Cerebellar cortex (tissue), 1 donor: ENCODE results near the gene ANKRD2.
"Not testable (repeated sequence)": the region's sequence is repeated elsewhere in the genome, so short reads cannot be mapped to it uniquely, and the experiment has no call there.

Experiments
- DNase-seq: peaks from one replicate; pipeline ENCODE4 v3.0.0-alpha.2; 2015; ENCODE audit warnings: low spot score

Gene ANKRD2

DNA sequence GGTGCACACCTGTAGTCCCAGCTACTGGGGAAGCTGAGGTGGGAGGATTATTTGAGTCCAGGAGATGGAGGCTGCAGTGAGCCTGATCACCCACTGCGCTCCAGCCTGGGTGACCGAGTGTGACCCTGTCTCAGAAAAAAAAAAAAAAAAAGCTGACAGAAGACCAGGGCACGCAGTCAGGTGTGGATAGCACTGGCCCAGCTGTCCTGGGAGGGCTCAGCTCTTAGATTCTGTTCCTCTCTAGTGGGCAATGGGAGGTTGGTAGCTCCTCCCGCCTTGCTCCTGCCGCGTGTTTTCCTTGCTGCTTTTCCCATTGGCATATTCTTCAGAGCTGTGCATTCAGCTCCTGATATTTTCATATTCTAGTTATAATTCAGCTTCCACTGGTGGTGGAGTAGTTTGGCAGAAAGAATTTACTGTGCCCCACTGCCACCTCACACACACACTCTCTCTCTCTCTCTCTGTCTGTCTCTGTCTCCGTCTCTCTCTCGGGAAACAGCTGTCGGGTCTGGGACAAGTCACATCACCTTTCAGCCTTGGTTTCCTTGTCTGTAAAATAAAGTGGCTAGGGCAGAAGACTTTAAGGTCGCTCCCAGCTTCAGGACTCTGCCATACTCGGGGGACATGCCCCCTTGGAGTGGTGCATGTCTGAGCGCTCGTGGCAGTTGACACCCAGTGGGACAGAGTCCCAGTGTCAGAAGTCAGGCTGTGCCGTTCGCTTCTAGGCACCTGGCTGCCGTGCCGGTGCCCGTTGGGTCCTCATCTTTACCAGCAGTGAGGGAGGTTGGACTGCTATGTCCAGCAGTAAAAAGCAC lies 25.9 kb upstream of the ANKRD2 start:
- no peak for DNase-seq

DNA sequence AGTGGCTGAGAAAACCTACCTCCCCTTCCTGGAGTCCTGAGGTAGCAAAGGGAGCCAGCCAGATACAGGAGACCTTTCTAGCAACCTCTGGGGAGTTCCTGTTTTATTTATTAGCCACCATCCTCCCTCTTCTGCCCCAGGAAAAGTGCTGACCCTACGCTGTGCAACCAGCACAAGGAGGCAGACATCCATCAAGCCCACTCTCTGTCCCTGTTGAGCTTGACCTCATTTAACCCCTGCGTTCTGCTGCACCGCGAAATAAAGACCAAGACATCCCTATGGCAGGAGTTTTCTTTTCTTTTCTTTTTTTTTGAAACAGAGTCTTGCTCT lies 25.3 kb upstream of the ANKRD2 start:
- DNase-seq, result no peak

DNA sequence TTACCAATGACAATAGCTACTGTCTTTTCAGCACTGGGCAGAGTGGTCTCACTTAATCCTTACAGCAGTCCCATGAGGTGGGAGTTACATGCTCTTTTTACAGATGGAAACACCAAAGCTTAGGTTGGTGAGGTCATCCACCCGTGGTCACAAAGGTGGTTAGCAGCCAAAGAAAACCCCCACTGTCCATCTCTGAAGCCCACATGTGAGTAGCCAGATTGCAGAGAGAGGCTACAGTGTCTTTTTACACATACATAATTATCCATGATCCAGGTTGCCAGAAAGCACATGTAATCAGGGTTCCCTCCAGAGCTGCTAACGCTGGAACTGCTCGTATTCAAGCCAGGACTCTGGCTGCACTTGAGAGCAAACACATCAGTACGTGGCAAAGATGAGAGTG lies 24.6 kb upstream of the ANKRD2 start:
- DNase-seq, result no peak

DNA sequence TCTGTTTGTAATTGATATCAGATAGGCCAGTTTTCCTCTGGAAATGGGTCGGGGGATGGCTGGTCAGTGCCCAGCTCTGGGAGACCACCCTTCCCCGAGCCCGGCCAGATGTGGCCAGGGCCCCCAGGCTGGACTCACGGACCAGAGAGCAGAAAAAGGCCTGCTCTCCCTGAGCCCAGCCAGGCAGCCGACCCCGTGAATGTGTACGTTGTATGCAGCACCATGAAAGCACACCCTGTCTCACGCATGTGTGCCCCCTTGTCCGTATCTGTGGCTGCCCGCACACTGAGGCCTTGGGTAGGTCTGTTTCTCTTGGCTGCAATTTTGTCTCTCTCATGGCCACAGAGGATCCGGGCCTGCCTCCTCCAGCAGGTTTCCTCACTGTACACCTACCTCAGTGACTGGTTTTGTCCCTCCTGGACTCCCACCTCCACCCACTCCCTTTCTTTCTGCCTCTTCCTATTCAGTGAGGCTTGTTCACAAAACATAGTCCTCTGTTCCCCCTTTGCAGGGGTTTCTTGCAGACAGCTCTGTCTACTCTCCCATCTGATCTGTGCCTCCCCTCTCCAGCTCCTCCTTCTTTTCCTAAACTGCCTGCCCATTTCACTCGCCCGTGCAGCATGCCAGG lies 23.6 kb upstream of the ANKRD2 start:
- no peak for DNase-seq

DNA sequence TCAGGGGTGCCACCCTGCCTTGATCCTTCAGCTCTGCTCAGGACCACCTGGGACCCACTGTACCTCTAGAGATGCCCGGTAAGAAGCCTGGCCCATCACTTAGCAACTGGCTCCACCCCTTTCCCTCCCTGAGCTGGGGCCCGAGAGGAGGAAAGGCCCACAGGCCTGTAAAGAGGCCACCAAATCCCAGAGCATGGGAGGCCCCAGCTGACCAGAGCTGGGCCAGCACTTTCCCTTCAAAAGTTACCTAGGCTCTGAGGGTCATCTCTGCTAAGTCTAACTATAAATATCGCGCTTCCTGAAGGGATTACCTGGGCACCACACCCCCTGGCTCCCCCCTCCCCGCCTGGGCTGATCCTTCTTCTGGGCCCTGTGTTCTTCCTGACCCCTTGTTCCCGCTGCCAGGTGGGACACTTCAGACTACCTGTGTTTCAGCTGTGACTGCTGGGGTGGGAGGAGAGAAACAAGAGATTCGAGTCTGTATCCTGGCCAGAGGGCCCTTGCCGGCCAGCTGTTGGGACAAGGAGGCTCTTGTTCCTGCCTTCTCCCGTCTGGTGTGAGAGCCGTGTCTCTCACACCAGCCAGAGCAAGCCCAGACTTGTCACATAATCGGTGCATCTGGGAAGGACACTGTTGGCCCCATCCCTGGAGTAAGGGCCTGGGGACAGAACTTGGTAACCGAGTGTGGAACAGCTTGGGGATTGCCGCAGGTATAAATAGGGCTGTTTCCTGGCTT lies 22.8 kb upstream of the ANKRD2 start:
- peak; percentile 40 for DNase-seq

DNA sequence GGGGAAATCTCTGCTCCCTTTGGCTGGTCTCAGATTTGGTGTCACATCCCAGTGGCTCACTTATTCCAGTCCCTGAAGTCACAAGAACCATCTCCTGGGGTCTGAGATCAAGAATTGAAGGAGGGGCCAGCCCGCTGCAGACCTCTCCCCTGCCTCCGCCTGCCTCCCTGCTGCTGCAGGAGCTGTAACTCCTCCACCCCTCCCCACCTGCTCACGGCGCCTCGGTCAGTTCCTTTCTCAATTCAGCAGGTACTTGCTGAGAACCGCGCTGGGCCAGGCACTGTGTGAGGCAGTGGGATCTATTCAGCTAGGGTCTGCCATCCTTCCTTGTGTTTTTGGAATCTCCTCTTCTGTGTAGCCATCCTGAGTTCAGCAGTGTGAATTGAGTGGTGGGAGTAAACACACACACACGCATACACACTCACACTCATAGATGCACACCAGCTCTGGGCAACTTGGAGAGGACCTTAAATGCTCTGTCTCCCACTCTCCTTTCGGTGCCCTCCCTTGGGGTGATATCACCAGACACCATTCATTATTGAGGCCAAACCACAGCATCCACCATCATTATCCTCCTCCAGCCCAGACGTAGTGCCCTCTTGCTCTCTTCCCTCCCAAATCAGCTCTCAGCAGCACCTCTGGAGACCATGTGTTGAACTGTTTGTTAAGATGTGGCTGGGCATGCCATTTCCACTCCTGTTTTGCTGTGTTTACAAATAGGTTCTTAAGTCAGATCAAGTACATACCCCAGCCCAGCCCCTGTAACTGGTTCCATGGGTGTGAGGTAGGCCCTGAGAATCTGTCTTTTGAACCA lies 22.0 kb upstream of the ANKRD2 start:
- no peak for DNase-seq

DNA sequence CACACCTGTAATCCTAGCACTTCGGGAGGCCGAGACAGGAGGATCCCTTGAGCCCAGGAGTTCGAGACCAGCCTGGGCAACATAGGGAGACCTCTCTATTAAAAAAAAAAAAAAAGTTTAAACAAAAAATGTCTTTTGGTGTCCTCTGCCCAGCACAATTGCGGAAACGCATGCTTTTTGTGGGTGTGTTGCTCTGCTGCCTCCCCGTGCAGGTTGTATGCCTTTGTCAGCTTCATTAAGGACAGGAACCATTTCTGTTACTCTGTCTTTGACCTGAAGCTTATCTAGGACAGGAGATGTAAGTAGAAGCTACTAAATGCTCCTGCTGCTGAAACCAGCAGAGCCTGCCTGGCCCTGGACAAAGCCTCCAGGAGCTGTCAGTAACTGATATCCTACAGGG lies 21.3 kb upstream of the ANKRD2 start:
- no peak for DNase-seq

DNA sequence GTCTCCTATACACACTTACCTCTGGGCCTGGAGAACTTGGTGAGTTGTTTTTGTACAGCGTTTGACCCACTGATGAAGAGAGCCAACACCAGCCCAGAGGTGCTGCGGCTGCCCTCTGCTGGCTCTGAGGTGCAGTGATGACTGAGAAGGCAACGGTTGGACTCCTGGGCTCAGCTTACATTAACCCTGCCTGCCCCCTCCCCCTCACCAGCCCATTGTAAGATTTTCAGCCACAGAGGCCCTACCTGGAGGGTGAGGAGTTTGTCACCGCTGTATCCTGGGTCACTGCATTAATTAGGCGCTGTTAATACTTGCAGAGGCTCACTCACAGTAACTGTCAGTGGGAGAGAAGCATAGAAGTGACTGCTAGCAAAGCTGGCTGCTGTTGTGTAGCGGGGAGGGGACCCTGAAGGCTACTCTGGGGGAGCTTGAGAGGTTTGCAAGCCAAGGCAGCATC lies 19.0 kb upstream of the ANKRD2 start:
- peak; percentile 61 for DNase-seq

DNA sequence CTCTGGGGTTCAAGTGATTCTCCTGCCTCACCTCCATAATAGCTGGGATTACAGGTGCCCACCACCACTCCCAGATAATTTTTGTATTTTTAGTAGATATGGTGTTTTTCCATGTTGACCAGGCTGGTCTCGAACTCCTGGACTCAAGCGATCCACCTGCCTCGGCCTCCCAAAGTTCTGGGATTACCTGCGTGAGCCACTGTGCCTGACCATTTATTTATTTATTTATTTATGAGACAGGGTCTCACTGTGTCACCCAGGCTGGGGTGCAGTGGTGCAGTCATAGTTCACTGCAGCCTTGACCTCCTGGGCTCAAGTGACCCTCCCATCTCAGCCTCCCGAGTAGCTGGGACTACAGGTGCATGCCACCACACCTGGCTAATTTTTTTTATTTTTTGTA lies 18.2 kb upstream of the ANKRD2 start:
- DNase-seq, result not testable (repeated sequence)

DNA sequence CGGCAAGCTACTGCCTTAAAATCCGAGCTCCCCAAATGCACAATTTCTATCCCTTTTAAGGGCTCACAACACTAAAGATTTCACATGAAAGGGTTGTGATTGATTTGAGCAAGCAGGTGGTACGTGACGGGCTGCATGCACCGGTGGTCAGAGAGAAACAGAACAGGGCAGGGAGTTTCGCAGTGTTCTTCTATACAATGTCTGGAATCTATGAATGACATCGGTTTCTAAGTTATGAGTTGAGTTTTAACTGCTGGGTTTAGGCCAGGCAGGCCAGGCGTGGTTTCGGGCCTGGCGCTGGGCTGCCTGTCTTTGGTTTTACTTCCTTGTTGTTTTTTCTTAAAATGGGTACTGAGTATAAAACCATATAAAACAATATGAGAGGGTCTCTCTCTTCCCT lies 17.0 kb upstream of the ANKRD2 start:
- DNase-seq, result not testable (repeated sequence)

DNA sequence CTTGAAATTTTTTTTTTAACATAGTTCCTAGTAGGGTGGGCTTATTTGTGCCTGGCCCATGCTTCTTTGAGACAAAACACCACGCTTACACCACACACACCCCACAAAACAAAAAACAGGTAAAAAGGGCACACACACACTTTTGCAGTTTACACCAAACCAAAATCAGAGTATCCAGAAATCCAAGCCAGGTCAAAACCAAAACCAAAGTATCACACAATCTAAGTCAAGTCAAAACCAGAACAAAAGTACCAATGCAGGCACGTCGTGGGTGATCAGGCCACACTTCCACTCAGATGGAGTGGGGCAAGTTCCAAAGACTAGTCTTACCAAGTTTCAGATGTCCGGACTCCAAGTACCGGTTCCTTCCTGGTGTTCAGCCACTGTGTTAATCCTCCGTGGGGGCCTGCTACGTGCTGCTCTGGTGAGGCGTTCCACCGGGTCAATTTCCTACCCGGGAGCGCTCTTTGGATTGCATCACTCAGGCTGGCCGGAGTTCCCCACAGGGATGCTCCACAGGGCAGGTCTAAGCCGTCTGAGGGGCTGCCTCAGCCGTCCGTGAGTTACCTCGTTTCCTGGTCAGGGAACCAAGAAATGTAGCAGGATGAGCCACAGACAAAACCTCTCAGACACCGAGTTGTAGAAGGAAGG lies 11.7 kb upstream of the ANKRD2 start:
- DNase-seq, result not testable (repeated sequence)

DNA sequence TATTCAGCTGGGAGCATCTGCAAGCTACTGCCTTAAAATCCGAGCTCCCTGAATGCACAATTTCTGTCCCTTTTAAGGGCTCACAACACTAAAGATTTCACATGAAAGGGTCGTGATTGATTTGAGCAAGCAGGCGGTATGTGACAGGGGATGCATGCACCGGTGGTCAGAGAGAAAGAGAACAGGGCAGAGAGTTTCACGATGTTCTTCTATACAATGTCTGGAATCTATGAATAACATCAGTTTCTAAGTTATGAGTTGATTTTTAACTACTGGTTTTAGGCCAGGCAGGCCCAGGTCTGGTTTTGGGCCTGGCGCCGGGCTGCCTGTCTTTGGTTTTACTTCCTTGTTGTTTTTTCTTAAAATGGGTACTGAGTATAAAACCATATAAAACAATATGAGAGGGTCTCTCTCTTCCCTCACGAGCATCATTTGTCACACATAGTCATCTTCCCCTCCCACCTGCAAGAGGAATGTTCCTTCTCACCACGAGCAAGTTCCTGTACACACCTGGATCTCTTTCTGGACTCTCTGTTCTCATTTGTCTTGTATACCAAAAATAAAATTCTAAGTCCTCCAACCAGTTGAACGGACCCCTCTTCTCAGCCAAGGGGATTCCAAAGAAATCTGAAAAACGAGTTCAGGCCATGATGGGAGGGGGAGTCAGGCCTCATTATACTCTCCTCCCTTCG lies 11.0 kb upstream of the ANKRD2 start:
- not testable (repeated sequence) for DNase-seq

DNA sequence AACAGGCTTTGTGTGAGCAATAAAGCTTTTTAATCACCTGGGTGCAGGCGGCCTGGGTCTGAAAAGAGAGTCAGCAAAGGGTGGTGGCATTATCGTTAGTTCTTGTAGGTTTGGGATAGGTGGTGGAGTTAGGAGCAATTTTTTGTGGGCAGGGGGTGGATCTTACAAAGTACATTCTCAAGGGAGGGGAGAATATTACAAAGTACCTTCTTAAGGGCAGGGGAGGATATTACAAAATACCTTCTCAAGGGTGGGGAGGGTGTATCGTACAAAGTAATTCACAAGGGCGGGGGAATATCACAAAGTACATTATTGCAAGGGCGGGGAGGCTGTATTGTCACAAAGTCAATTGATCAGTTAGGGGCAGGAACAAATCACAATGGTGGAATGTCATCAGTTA lies 10.2 kb upstream of the ANKRD2 start:
- not testable (repeated sequence) for DNase-seq

DNA sequence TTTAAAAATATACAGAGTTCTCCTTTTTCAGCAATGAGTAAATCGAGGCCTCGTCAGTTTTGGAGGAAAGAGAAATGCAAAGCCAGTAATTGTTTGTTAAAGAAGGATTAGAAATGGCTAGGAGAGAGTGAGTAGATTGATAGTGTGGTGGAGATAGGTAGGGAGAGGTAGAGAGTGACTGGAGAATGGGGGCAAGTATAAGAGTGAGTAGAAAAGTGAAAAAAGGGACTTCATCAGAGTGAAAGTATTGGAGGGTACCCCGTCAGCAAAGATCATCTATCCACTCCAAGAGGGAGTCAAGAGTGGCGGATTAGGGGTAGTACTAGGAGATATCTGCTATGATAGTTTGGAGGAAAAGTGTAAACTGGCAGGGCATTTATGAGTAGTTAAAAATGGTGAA lies 9.2 kb upstream of the ANKRD2 start:
- no peak for DNase-seq

DNA sequence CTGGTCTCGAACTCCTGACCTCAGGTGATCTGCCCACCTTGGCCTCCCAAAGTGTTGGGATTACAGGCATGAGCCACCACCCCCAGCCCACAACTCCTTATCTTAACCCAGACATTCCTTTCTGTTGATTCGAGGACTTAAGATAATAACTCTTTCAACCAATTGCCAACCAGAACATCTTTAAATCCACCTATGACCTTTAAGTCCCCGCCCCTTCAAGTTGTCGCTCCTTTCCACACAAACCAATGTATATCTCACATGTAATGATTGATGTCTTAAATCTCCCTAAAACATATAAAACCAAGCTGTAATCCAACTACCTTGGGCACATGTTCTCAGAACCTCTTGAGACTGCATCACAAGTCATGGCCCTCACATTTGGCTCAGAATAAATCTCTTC lies 7.8 kb upstream of the ANKRD2 start:
- DNase-seq, result no peak

DNA sequence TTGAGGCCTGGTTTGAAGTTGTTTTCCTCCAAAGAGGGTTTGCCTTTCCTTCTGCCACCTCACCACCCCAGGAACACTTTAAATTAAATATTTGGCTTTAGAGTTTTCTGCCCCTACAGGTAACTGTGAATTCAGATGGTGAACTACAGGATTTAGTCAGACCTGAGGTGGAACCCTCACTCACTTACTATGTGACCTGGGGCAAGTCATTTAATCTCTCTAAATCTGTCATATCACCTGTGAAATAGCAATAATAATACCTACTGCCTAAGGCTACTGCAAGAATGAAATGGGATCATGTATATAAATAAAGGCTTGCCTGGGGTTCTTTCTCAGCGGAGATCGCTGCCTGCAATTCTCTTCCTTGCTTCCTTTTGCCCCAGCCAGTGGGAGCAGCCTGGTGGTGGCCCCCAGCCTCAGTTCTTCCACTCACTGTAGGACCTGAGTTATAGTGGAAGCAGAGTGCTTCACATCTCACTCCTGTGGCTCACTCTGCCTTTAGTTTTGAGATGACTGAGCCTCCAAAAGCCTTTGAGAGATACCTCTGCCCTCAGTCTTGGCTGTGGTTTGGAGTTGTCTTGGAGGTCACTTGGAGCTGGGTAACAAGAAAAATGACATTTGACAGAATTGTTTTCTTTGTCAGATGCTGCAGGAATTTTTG lies 6.1 kb upstream of the ANKRD2 start:
- DNase-seq, result no peak

DNA sequence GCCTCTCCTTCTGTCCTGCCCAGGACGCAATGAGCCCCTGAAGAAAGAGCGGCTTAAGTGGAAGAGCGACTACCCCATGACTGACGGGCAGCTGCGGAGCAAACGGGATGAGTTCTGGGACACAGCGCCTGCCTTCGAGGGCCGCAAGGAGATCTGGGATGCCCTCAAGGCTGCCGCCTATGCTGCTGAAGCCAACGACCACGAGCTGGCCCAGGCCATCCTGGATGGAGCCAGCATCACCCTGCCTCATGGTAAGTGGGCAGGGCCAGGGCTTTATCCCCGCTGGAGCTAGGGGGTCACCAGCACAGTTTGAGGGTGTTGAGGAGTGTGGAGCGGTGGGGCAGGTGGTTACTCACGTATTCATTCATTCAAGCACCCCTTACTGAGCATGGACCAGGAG lies 4.7 kb upstream of the ANKRD2 start:
- no peak for DNase-seq

DNA sequence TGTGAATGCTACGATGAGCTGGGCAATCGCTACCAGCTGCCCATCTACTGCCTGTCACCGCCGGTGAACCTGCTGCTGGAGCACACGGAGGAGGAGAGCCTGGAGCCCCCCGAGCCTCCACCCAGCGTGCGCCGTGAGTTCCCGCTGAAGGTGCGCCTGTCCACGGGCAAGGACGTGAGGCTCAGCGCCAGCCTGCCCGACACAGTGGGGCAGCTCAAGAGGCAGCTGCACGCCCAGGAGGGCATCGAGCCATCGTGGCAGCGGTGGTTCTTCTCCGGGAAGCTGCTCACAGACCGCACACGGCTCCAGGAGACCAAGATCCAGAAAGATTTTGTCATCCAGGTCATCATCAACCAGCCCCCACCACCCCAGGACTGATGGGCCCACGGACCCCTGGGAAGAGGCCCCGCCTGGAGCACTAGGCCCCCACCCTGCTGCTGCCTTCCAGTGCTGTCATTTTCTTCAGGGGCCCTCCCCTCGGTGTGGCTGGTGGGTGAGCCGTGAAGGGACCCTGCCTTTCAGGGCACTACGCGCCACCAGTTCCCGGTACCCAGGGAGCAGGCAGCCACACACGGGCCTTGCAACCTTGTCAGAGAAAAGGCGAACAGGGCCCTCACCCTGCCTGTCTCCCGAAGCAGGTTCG lies 2.3 kb upstream of the ANKRD2 start:
- DNase-seq, result no peak

DNA sequence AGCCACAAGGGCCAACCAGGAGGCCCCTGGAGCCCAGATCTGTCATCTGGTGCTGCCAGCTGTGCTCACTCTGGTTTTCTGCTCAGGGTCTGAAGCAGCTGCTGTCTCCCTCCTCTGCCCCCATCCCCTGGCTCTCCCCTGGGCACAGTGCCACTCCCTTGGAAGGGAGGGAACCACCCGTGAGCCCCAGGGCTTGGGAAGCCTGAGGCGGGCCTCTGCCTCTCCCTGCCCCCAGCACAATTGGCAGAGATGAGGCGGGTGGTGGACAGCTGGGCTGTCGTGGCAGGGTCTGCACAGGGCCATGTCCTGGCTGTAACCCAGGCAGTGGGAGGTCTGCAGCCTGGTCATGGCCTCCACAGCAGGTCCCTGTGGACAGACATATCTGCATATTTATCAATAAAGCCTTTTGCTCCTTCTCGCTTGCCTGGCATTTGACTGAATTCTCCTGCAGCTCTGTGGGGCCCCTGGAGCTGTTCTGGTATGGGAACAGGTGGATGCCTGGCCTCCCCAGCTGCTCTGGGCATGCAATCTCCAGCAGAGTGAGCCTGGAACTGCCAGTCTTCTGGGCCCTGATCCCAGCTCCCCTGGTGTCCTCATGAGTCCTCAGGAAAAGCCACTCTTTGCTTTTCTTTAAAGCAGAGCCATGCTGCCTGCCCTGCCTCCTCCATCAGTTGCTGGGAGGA lies 1.6 kb upstream of the ANKRD2 start:
- peak; percentile 93 for DNase-seq
